Uterus (tissue), 2 donors: ENCODE data around the gene NADK2.
"Not testable (repeated sequence)": the region's sequence is repeated elsewhere in the genome, so short reads cannot be mapped to it uniquely, and the experiment has no call there.

Experiments
- CTCF ChIP-seq, 4 experiments: fragments of 200-600 bp in 2 of 4; fragments of 450-650 bp in 2 of 4; sonication (generic) in 2 of 4; IDR thresholded peaks; one replicate each; pipeline ENCODE4 v1.5.1; 2016 to 2019; ENCODE audit warnings: antibody characterized with exemption in 4 of 4, mild to moderate bottlenecking in 2 of 4, moderate library complexity in 1 of 4
- POLR2A ChIP-seq, 2 donors: fragments of 450-650 bp; IDR thresholded peaks; one replicate each; pipeline ENCODE4 v1.6.1; 2016; ENCODE audit warnings: antibody characterized with exemption in 2 of 2, mild to moderate bottlenecking in 1 of 2, moderate library complexity in 1 of 2

- TF ChIP-seq CTCF, POLR2A (IDR thresholded peaks at IDR 0.05): not testable (repeated sequence)
These were observed 57.3 kb downstream of the NADK2 start for GRCh38 chr5:36184408-36184807.
